K562 (cell line): ENCODE results near the gene WRAP53.

ENCODE experiments used
- CTCF ChIP-seq, 3 experiments: IDR thresholded peaks in 2 of 3; conservative IDR thresholded peaks in 1 of 3; 2 replicates each; pipeline ENCODE4 v1.5.1; 2011 to 2012; ENCODE audit warnings: low read length in 3 of 3, mild to moderate bottlenecking in 3 of 3, control low read depth in 2 of 3, improper control_type of control experiment in 1 of 3, inconsistent platforms in 1 of 3, low read depth in 1 of 3, mixed read lengths in 1 of 3, moderate library complexity in 1 of 3; ENCODE audit not compliant: insufficient read depth in 2 of 3
- MYBL2 ChIP-seq, 2 experiments: fragments of 450-650 bp in 1 of 2; sonication (generic) in 1 of 2; formaldehyde crosslinking in 1 of 2; IDR thresholded peaks; 2 replicates each; pipeline versions ENCODE4 v1.6.1 to v1.8.1; 2017 to 2022; ENCODE audit warnings: borderline replicate concordance in 1 of 2, inconsistent platforms in 1 of 2, low read depth in 1 of 2, mild to moderate bottlenecking in 1 of 2, missing genetic modification reagents in 1 of 2, moderate library complexity in 1 of 2
- POLR2AphosphoS5 ChIP-seq: IDR thresholded peaks from 2 replicates; pipeline ENCODE4 v1.6.1; 2011; ENCODE audit warnings: mild to moderate bottlenecking, low read depth, low read length, moderate library complexity; ENCODE audit not compliant: control insufficient read depth, insufficient read depth

GRCh38 chr17:7707858-7708750 lies 19.8 kb downstream of the WRAP53 start:
- TF ChIP-seq MYBL2 (IDR thresholded peaks at IDR 0.05; ENCODE audit: low read depth) (no peak), MYBL2 (CRISPR knock-in tag; IDR thresholded peaks at IDR 0.05; ENCODE audit: borderline replicate concordance) (no peak), CTCF (IDR thresholded peaks at IDR 0.05 in 2 of 3, conservative IDR thresholded peaks at IDR 0.05 in 1 of 3; ENCODE audit: insufficient read depth in 2 of 3, low read depth in 1 of 3, low read length in 3 of 3) (no peak), POLR2AphosphoS5 (no peak)
